Measurements from ENCODE around the gene SPRY4.

SPRY4 gene

GRCh38 chr5:142263346-142263745 is 61.5 kb downstream of the SPRY4 start:
- TF ChIP-seq POLR2A (IDR thresholded peaks at IDR 0.05; ENCODE audit: extremely low read depth, insufficient read length) = no peak
- no peak for TF ChIP-seq MAX (IDR thresholded peaks at IDR 0.05; ENCODE audit: low read depth, low read length)
- TF ChIP-seq MYC (IDR thresholded peaks at IDR 0.05; ENCODE audit: low read depth, low read length) = no peak
- no peak overlapping the region for H3K4me3 ChIP-seq (ENCODE audit: low read depth, low read length)
- no peak for DNase-seq (ENCODE audit: low read depth)

- TF ChIP-seq CTCF (IDR thresholded peaks at IDR 0.05; ENCODE audit: low read depth, low read length) = no peak
- no peak for TF ChIP-seq MYC (IDR thresholded peaks at IDR 0.05; ENCODE audit: low read depth, low read length)
- no peak for TF ChIP-seq POLR2A (IDR thresholded peaks at IDR 0.05; ENCODE audit: extremely low read depth, insufficient read length)
- TF ChIP-seq MAX (IDR thresholded peaks at IDR 0.05; ENCODE audit: low read depth, low read length) = no peak
- H3K4me3 ChIP-seq (ENCODE audit: low read depth, low read length) = no peak overlapping the region
- no peak for DNase-seq (ENCODE audit: low read depth)
Observed at GRCh38 chr5:142262683-142263082, 62.1 kb downstream of the SPRY4 start.
